Medulla oblongata (tissue), 1 donor: ENCODE measurements around the gene MICAL3.
"Not testable (repeated sequence)": the region's sequence is repeated elsewhere in the genome, so short reads cannot be mapped to it uniquely, and the experiment has no call there.

Source experiments
- DNase-seq: peaks from one replicate; pipeline ENCODE4 v3.0.0-alpha.2; 2015; ENCODE audit errors: extremely low spot score

Gene MICAL3

GRCh38 chr22:18024276-18024939, at the start of gene MICAL3:
Gene MICAL3 (minus strand): TSS chr22:18024561. CDS start chr22:17906812, 117,749 bp downstream.
- peak; percentile 81 for DNase-seq

- DNase-seq = not testable (repeated sequence)
Measured at GRCh38 chr22:18073927-18074326, 49.6 kb upstream of the MICAL3 start.

- DNase-seq = no peak
Measured at GRCh38 chr22:18073467-18073866, 49.1 kb upstream of the MICAL3 start.

- DNase-seq = no peak
Measured at GRCh38 chr22:18071968-18072310, 47.6 kb upstream of the MICAL3 start.

- not testable (repeated sequence) for DNase-seq
Measured at GRCh38 chr22:18071307-18071967, 47.1 kb upstream of the MICAL3 start.

- no peak for DNase-seq
Measured at GRCh38 chr22:18070556-18071306, 46.4 kb upstream of the MICAL3 start.

GRCh38 chr22:18070041-18070440, 45.7 kb upstream of the MICAL3 start:
- DNase-seq = no peak

- no peak for DNase-seq
Measured at GRCh38 chr22:18069041-18069440, 44.7 kb upstream of the MICAL3 start.

- DNase-seq = no peak
Measured at GRCh38 chr22:18068381-18068988, 44.1 kb upstream of the MICAL3 start.

GRCh38 chr22:18067548-18068341, 43.4 kb upstream of the MICAL3 start:
- DNase-seq = no peak

GRCh38 chr22:18067121-18067520, 42.8 kb upstream of the MICAL3 start:
- no peak for DNase-seq

- DNase-seq = no peak
Measured at GRCh38 chr22:18066181-18066859, 42.0 kb upstream of the MICAL3 start.

- no peak for DNase-seq
Measured at GRCh38 chr22:18065256-18065655, 40.9 kb upstream of the MICAL3 start.

- DNase-seq = no peak
Measured at GRCh38 chr22:18064636-18065035, 40.3 kb upstream of the MICAL3 start.

GRCh38 chr22:18063715-18064114, 39.4 kb upstream of the MICAL3 start:
- DNase-seq = not testable (repeated sequence)

- DNase-seq = no peak
Measured at GRCh38 chr22:18063306-18063705, 38.9 kb upstream of the MICAL3 start.

GRCh38 chr22:18062421-18062820, 38.1 kb upstream of the MICAL3 start:
- no peak for DNase-seq

GRCh38 chr22:18060646-18061620, 36.6 kb upstream of the MICAL3 start:
- DNase-seq = no peak

- DNase-seq = no peak
Measured at GRCh38 chr22:18059991-18060390, 35.6 kb upstream of the MICAL3 start.

GRCh38 chr22:18059473-18059872, 35.1 kb upstream of the MICAL3 start:
- no peak for DNase-seq
